ENCODE results near the gene LRRC4C.

Gene LRRC4C

GRCh38 chr11:40642284-40642683 is 817.2 kb downstream of the LRRC4C start:
- FAIRE-seq = no peak
- no peak for TF ChIP-seq TAF1 (IDR thresholded peaks at IDR 0.05; ENCODE audit: low read depth, low read length)
- no peak for TF ChIP-seq POLR2A (IDR thresholded peaks at IDR 0.05; ENCODE audit: low read depth, low read length)
- TF ChIP-seq POLR2AphosphoS5 (IDR thresholded peaks at IDR 0.05; ENCODE audit: low read depth, low read length) = no peak
- TF ChIP-seq PAX5 (IDR thresholded peaks at IDR 0.05; ENCODE audit: insufficient read depth, low read length, severe bottlenecking) = no peak
- TF ChIP-seq SPI1 (IDR thresholded peaks at IDR 0.05; ENCODE audit: low read depth, low read length) = no peak
- TF ChIP-seq POU2F2 (IDR thresholded peaks at IDR 0.05; ENCODE audit: low read depth, low read length) = no peak
- no peak for DNase-seq (ENCODE audit: insufficient read length, low spot score)

GRCh38 chr11:40619654-40620053 is 839.8 kb downstream of the LRRC4C start:
- no peak for TF ChIP-seq POLR2A (IDR thresholded peaks at IDR 0.05; ENCODE audit: low read depth, low read length)
- no peak for TF ChIP-seq POLR2AphosphoS5 (IDR thresholded peaks at IDR 0.05; ENCODE audit: low read depth, low read length)
- no peak for TF ChIP-seq TAF1 (IDR thresholded peaks at IDR 0.05; ENCODE audit: low read depth, low read length)
- DNase-seq (ENCODE audit: insufficient read length, low spot score) (no peak), FAIRE-seq (no peak)

- TF ChIP-seq SPI1 (IDR thresholded peaks at IDR 0.05; ENCODE audit: low read depth, low read length) = no peak
- no peak for TF ChIP-seq POLR2A (IDR thresholded peaks at IDR 0.05; ENCODE audit: low read depth, low read length)
- TF ChIP-seq POLR2AphosphoS5 (IDR thresholded peaks at IDR 0.05; ENCODE audit: low read depth, low read length) = no peak
- no peak for TF ChIP-seq TAF1 (IDR thresholded peaks at IDR 0.05; ENCODE audit: low read depth, low read length)
- no peak for TF ChIP-seq POU2F2 (IDR thresholded peaks at IDR 0.05; ENCODE audit: low read depth, low read length)
- no peak for TF ChIP-seq PAX5 (IDR thresholded peaks at IDR 0.05; ENCODE audit: insufficient read depth, low read length, severe bottlenecking)
- FAIRE-seq (no peak), DNase-seq (ENCODE audit: insufficient read length, low spot score) (no peak)
Observed at GRCh38 chr11:40606800-40607199, 852.7 kb downstream of the LRRC4C start.

- DNase-seq (ENCODE audit: insufficient read length, low spot score) (no peak), FAIRE-seq (no peak)
- no peak for TF ChIP-seq TAF1 (IDR thresholded peaks at IDR 0.05; ENCODE audit: low read depth, low read length)
Observed at GRCh38 chr11:40602866-40603552, 856.4 kb downstream of the LRRC4C start.

GRCh38 chr11:40597546-40598113 is 861.8 kb downstream of the LRRC4C start:
- FAIRE-seq (no peak), DNase-seq (ENCODE audit: insufficient read length, low spot score) (no peak)
- TF ChIP-seq POU2F2 (IDR thresholded peaks at IDR 0.05; ENCODE audit: low read depth, low read length) (no peak), PAX5 (IDR thresholded peaks at IDR 0.05; ENCODE audit: insufficient read depth, low read length, severe bottlenecking) (no peak), TAF1 (IDR thresholded peaks at IDR 0.05; ENCODE audit: low read depth, low read length) (no peak), POLR2AphosphoS5 (IDR thresholded peaks at IDR 0.05; ENCODE audit: low read depth, low read length) (no peak), SPI1 (IDR thresholded peaks at IDR 0.05; ENCODE audit: low read depth, low read length) (no peak), POLR2A (IDR thresholded peaks at IDR 0.05; ENCODE audit: low read depth, low read length) (no peak)

- TF ChIP-seq SPI1 (IDR thresholded peaks at IDR 0.05; ENCODE audit: low read depth, low read length) (no peak), POU2F2 (IDR thresholded peaks at IDR 0.05; ENCODE audit: low read depth, low read length) (no peak), POLR2A (IDR thresholded peaks at IDR 0.05; ENCODE audit: low read depth, low read length) (no peak), TAF1 (IDR thresholded peaks at IDR 0.05; ENCODE audit: low read depth, low read length) (no peak), PAX5 (IDR thresholded peaks at IDR 0.05; ENCODE audit: insufficient read depth, low read length, severe bottlenecking) (no peak), POLR2AphosphoS5 (IDR thresholded peaks at IDR 0.05; ENCODE audit: low read depth, low read length) (no peak)
- FAIRE-seq = no peak
- DNase-seq (ENCODE audit: insufficient read length, low spot score) = no peak
Observed at GRCh38 chr11:40573254-40573891, 886.1 kb downstream of the LRRC4C start.

- FAIRE-seq (no peak), DNase-seq (ENCODE audit: insufficient read length, low spot score) (no peak)
- TF ChIP-seq POLR2AphosphoS5 (IDR thresholded peaks at IDR 0.05; ENCODE audit: low read depth, low read length) (no peak), POU2F2 (IDR thresholded peaks at IDR 0.05; ENCODE audit: low read depth, low read length) (no peak), POLR2A (IDR thresholded peaks at IDR 0.05; ENCODE audit: low read depth, low read length) (no peak), PAX5 (IDR thresholded peaks at IDR 0.05; ENCODE audit: insufficient read depth, low read length, severe bottlenecking) (no peak), TAF1 (IDR thresholded peaks at IDR 0.05; ENCODE audit: low read depth, low read length) (no peak), SPI1 (IDR thresholded peaks at IDR 0.05; ENCODE audit: low read depth, low read length) (no peak)
Observed at GRCh38 chr11:40569947-40570531, 889.4 kb downstream of the LRRC4C start.

GRCh38 chr11:40567392-40567791 is 892.1 kb downstream of the LRRC4C start:
- DNase-seq (ENCODE audit: insufficient read length, low spot score) (no peak), FAIRE-seq (no peak)
- TF ChIP-seq POU2F2 (IDR thresholded peaks at IDR 0.05; ENCODE audit: low read depth, low read length) (no peak), PAX5 (IDR thresholded peaks at IDR 0.05; ENCODE audit: insufficient read depth, low read length, severe bottlenecking) (no peak), SPI1 (IDR thresholded peaks at IDR 0.05; ENCODE audit: low read depth, low read length) (no peak), POLR2A (IDR thresholded peaks at IDR 0.05; ENCODE audit: low read depth, low read length) (no peak), POLR2AphosphoS5 (IDR thresholded peaks at IDR 0.05; ENCODE audit: low read depth, low read length) (no peak), TAF1 (IDR thresholded peaks at IDR 0.05; ENCODE audit: low read depth, low read length) (no peak)

- no peak for FAIRE-seq
- TF ChIP-seq SPI1 (IDR thresholded peaks at IDR 0.05; ENCODE audit: low read depth, low read length) = no peak
- TF ChIP-seq POLR2AphosphoS5 (IDR thresholded peaks at IDR 0.05; ENCODE audit: low read depth, low read length) = no peak
- no peak for TF ChIP-seq PAX5 (IDR thresholded peaks at IDR 0.05; ENCODE audit: insufficient read depth, low read length, severe bottlenecking)
- no peak for TF ChIP-seq POLR2A (IDR thresholded peaks at IDR 0.05; ENCODE audit: low read depth, low read length)
- TF ChIP-seq POU2F2 (IDR thresholded peaks at IDR 0.05; ENCODE audit: low read depth, low read length) = no peak
- no peak for TF ChIP-seq TAF1 (IDR thresholded peaks at IDR 0.05; ENCODE audit: low read depth, low read length)
- no peak for DNase-seq (ENCODE audit: insufficient read length, low spot score)
Observed at GRCh38 chr11:40544162-40544561, 915.3 kb downstream of the LRRC4C start.

Measured in GM12891 (cell line).